ENCODE measurements around the gene KIRREL3.

Gene KIRREL3

GRCh38 chr11:127000981-127001380 lies 411 bp upstream of the KIRREL3 start:
- H4K20me1 ChIP-seq (ENCODE audit: insufficient read depth, low read length), result no peaks in the 10 kb centered on the region
- no peak overlapping the region for H3K4me3 ChIP-seq (ENCODE audit: low read length)
- H3K4me2 ChIP-seq (ENCODE audit: low read length), result no peak overlapping the region
- H3K27me3 ChIP-seq (ENCODE audit: low read depth, low read length), result peaks cover 33% of the 10 kb centered on the region
- H3K4me1 ChIP-seq (ENCODE audit: low read length), result no peaks in the 10 kb centered on the region
- no peak overlapping the region for H2AFZ ChIP-seq (ENCODE audit: low read depth, low read length)
- H3K79me2 ChIP-seq (ENCODE audit: low read length), result no peaks in the 10 kb centered on the region
- H3K9ac ChIP-seq (ENCODE audit: low read length), result no peak overlapping the region
- no peaks in the 10 kb centered on the region for H3K36me3 ChIP-seq (replicated peaks; ENCODE audit: low read depth, low read length)
- no peaks in the 10 kb centered on the region for H3K9me3 ChIP-seq (ENCODE audit: insufficient read depth, low read length)
- H3K27ac ChIP-seq (ENCODE audit: low read length), result no peak overlapping the region
- TF ChIP-seq EZH2phosphoT487 (IDR thresholded peaks at IDR 0.05; ENCODE audit: low read depth) (no peak), CTCF (IDR thresholded peaks at IDR 0.05; ENCODE audit: low read depth, low read length) (no peak)

- Histone ChIP-seq H3K9me3 (ENCODE audit: insufficient read depth, low read length) (no peaks in the 10 kb centered on the region), H3K4me3 (ENCODE audit: low read length) (no peak overlapping the region), H3K4me1 (ENCODE audit: low read length) (no peaks in the 10 kb centered on the region), H4K20me1 (ENCODE audit: insufficient read depth, low read length) (no peaks in the 10 kb centered on the region), H3K9ac (ENCODE audit: low read length) (no peak overlapping the region), H3K79me2 (ENCODE audit: low read length) (no peaks in the 10 kb centered on the region), H3K27me3 (ENCODE audit: low read depth, low read length) (peaks cover 36% of the 10 kb centered on the region), H3K4me2 (ENCODE audit: low read length) (no peak overlapping the region), H3K36me3 (replicated peaks; ENCODE audit: low read depth, low read length) (no peaks in the 10 kb centered on the region), H2AFZ (ENCODE audit: low read depth, low read length) (no peak overlapping the region), H3K27ac (ENCODE audit: low read length) (no peak overlapping the region)
- TF ChIP-seq EZH2phosphoT487 (IDR thresholded peaks at IDR 0.05; ENCODE audit: low read depth) (no peak), CTCF (IDR thresholded peaks at IDR 0.05; ENCODE audit: low read depth, low read length) (no peak)
These were observed 1.2 kb downstream of the KIRREL3 start for GRCh38 chr11:126999366-126999765.

- Histone ChIP-seq H3K79me2 (ENCODE audit: low read length) (no peaks in the 10 kb centered on the region), H3K9me3 (ENCODE audit: insufficient read depth, low read length) (no peaks in the 10 kb centered on the region), H4K20me1 (ENCODE audit: insufficient read depth, low read length) (no peaks in the 10 kb centered on the region), H3K27me3 (ENCODE audit: low read depth, low read length) (peaks cover 36% of the 10 kb centered on the region), H2AFZ (ENCODE audit: low read depth, low read length) (no peak overlapping the region), H3K4me1 (ENCODE audit: low read length) (no peaks in the 10 kb centered on the region), H3K4me3 (ENCODE audit: low read length) (no peak overlapping the region), H3K9ac (ENCODE audit: low read length) (no peak overlapping the region), H3K27ac (ENCODE audit: low read length) (no peak overlapping the region), H3K4me2 (ENCODE audit: low read length) (no peak overlapping the region), H3K36me3 (replicated peaks; ENCODE audit: low read depth, low read length) (no peaks in the 10 kb centered on the region)
- TF ChIP-seq CTCF (IDR thresholded peaks at IDR 0.05; ENCODE audit: low read depth, low read length) (no peak), EZH2phosphoT487 (IDR thresholded peaks at IDR 0.05; ENCODE audit: low read depth) (no peak)
These were observed 2.9 kb downstream of the KIRREL3 start for GRCh38 chr11:126997641-126998040.

GRCh38 chr11:126997196-126997595 lies 3.4 kb downstream of the KIRREL3 start:
- H3K27me3 ChIP-seq (ENCODE audit: low read depth, low read length), result peaks cover 36% of the 10 kb centered on the region
- no peaks in the 10 kb centered on the region for H3K9me3 ChIP-seq (ENCODE audit: insufficient read depth, low read length)
- no peak overlapping the region for H3K27ac ChIP-seq (ENCODE audit: low read length)
- H3K4me3 ChIP-seq (ENCODE audit: low read length), result no peak overlapping the region
- no peaks in the 10 kb centered on the region for H3K36me3 ChIP-seq (replicated peaks; ENCODE audit: low read depth, low read length)
- no peaks in the 10 kb centered on the region for H4K20me1 ChIP-seq (ENCODE audit: insufficient read depth, low read length)
- TF ChIP-seq CTCF (IDR thresholded peaks at IDR 0.05; ENCODE audit: low read depth, low read length), result no peak
- TF ChIP-seq EZH2phosphoT487 (IDR thresholded peaks at IDR 0.05; ENCODE audit: low read depth), result no peak
- H3K4me1 ChIP-seq (ENCODE audit: low read length), result no peaks in the 10 kb centered on the region
- no peaks in the 10 kb centered on the region for H3K79me2 ChIP-seq (ENCODE audit: low read length)
- no peak overlapping the region for H3K4me2 ChIP-seq (ENCODE audit: low read length)
- no peak overlapping the region for H3K9ac ChIP-seq (ENCODE audit: low read length)
- no peak overlapping the region for H2AFZ ChIP-seq (ENCODE audit: low read depth, low read length)
